Activated naive CD4-positive, alpha-beta T cell treated with anti-CD3 and anti-CD28 coated beads, Interleukin-2, amount 50 U/mL, for 24 hours (primary cell): ENCODE measurements around the gene APBA3.
A peak's percentile ranks its signal among the peaks of the same experiment; 100 is the strongest.

Experiments used
- H3K27ac Mint-ChIP-seq: one replicate; pipeline ENCODE4 v1.8.0; 2021; ENCODE audit warnings: mild to moderate bottlenecking, mixed read lengths
- H3K27me3 Mint-ChIP-seq: one replicate; pipeline ENCODE4 v1.8.0; 2021; ENCODE audit warnings: mixed read lengths
- H3K36me3 Mint-ChIP-seq: one replicate; pipeline ENCODE4 v1.8.0; 2021; ENCODE audit warnings: mixed read lengths
- H3K4me1 Mint-ChIP-seq: one replicate; pipeline ENCODE4 v1.8.0; 2021; ENCODE audit warnings: mixed read lengths
- H3K4me3 Mint-ChIP-seq: one replicate; pipeline ENCODE4 v1.8.0; 2021; ENCODE audit warnings: mild to moderate bottlenecking, mixed read lengths
- H3K9me3 Mint-ChIP-seq: one replicate; pipeline ENCODE4 v1.8.0; 2021; ENCODE audit warnings: mixed read lengths

Gene APBA3

DNA sequence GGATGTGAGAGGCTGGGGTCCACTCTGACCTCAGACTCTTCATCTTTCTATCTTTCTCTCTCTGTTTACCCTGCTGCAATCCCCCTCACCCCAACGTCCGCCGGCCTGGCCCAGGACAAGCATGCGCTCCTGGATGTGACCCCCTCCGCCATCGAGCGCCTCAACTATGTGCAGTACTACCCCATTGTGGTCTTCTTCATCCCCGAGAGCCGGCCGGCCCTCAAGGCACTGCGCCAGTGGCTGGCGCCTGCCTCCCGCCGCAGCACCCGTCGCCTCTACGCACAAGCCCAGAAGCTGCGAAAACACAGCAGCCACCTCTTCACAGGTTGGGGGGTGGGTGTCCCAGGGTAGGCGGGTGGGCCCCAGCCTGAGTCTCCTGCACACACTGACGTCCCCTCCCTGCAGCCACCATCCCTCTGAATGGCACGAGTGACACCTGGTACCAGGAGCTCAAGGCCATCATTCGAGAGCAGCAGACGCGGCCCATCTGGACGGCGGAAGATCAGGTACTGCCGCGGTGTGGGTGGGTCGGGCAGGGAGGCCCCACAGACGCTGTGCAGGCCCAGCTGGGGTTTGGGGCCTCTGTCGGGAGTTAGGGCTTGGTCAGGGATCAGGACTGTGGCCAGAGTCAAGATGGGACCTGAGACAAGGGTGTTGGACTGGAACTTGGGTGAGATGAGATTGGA lies 15.0 kb downstream of the APBA3 start:
- no peaks in the 10 kb centered on the region for H3K4me1 Mint-ChIP-seq

DNA sequence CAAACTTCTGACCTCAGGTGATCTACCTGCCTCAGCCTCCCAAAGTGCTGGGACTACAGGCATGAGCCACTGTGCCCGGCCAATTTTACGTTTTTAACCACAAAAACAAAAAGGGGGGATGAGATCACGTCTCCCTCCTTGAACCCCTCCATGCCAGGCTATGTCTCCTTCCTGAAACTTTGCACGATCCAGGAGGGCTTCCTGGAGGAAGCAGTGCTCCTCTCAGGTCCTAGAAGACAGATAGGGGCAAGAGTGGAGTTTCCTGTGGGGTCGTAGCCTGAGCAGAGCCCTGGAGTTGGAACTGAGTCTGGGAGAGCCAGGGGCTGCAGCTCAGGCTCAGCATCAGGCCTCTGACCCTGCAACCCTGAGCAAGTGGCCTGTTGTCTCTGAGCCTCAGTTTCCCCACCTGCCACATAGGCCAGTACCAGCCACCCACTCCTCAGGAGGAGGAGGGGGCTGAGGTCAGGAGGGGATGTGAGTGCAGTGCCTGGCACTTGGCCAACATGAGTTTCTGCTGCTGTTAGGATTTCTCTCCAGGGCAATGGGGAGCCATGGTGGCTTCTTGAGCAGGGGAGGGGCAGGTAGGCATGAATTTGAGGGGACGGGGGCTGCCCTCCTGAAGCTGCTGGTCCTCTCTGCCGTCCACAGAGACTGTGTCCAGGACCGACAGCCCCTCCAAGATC lies 16.0 kb downstream of the APBA3 start:
- H3K36me3 Mint-ChIP-seq, result peaks cover 6% of the 10 kb centered on the region

More for the DNA sequence above, 15.0 kb downstream of the APBA3 start:
- Mint-ChIP-seq H3K27ac (no peak overlapping the region), H3K9me3 (no peaks in the 10 kb centered on the region), H3K4me3 (no peak overlapping the region), H3K36me3 (peaks cover 8% of the 10 kb centered on the region), H3K27me3 (no peaks in the 10 kb centered on the region)

DNA sequence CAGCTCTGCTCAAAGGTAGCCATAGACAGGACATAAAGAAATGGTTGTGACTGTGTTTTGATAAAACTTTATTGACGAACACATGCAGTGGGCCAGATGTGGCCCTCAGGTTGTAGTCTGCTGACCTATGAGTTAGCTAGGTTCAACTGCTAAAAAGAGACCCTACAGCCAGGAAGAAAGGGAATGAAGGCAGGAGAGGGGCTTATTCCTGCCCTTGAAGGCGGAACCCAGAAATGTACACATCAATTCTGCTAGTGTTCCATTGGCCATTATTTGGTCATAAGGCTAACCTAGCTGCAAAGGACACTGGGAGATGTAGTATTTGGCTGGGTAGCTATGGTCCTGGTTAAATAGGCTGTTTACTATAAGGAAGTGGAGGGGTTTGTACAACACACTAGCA lies 18.0 kb downstream of the APBA3 start:
- Mint-ChIP-seq H3K36me3 (no peaks in the 10 kb centered on the region), H3K4me3 (no peak overlapping the region), H3K27me3 (no peaks in the 10 kb centered on the region), H3K27ac (no peak overlapping the region), H3K4me1 (peaks cover 13% of the 10 kb centered on the region), H3K9me3 (no peaks in the 10 kb centered on the region)

More for the DNA sequence above, 16.0 kb downstream of the APBA3 start:
- Mint-ChIP-seq H3K27ac (no peak overlapping the region), H3K27me3 (no peaks in the 10 kb centered on the region), H3K4me1 (no peaks in the 10 kb centered on the region), H3K4me3 (no peak overlapping the region), H3K9me3 (no peaks in the 10 kb centered on the region)

DNA sequence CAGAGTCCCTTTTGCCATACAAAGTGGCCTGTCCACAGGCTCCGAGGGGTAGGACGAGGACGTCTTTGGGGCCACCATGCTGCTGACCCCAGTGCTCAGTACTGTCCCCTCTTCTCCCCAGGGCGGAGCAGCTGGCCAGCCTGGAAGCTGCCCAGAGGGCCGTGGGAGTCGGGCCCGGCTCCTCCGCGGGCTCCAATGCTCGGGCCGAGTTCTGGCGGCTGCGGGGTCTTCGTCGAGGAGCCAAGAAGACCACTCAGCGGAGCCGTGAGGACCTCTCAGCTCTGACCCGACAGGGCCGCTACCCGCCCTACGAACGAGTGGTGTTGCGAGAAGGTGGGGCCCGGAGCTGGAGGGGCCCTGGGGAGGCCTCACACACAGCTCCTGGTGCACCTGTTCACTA lies 21.1 kb downstream of the APBA3 start:
- Mint-ChIP-seq H3K36me3 (peaks cover 6% of the 10 kb centered on the region), H3K9me3 (no peaks in the 10 kb centered on the region), H3K4me1 (peaks cover 26% of the 10 kb centered on the region), H3K4me3 (no peak overlapping the region), H3K27ac (no peak overlapping the region), H3K27me3 (no peaks in the 10 kb centered on the region)

DNA sequence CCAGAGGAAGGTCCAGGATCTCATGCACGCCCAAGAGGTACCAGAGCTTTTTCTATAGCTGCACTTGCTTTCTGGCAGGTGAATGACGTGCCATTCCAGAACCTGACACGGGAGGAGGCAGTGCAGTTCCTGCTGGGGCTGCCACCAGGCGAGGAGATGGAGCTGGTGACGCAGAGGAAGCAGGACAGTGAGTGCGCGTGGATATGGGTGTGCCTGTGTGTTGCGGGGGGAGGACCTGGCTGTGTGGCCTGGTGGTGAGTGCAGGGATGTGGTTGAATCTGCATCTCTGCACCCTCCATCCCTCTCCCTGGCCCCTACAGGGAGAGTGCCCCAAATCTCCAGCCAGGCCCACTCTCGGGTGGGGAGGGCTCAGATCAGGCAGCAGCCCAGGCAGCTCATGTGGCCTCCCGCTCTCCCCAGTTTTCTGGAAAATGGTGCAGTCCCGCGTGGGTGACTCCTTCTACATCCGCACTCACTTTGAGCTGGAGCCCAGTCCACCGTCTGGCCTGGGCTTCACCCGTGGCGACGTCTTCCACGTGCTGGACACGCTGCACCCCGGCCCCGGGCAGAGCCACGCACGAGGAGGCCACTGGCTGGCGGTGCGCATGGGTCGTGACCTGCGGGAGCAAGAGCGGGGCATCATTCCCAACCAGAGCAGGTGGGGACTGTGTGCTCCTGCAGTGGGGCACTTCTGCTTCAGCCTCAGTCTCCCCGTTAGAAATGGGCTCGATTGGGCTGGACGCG lies 22.8 kb downstream of the APBA3 start:
- Mint-ChIP-seq H3K27ac (peak overlapping the region; percentile 41), H3K36me3 (peaks cover 6% of the 10 kb centered on the region), H3K4me1 (peaks cover 26% of the 10 kb centered on the region), H3K4me3 (no peak overlapping the region), H3K27me3 (no peaks in the 10 kb centered on the region), H3K9me3 (no peaks in the 10 kb centered on the region)

DNA sequence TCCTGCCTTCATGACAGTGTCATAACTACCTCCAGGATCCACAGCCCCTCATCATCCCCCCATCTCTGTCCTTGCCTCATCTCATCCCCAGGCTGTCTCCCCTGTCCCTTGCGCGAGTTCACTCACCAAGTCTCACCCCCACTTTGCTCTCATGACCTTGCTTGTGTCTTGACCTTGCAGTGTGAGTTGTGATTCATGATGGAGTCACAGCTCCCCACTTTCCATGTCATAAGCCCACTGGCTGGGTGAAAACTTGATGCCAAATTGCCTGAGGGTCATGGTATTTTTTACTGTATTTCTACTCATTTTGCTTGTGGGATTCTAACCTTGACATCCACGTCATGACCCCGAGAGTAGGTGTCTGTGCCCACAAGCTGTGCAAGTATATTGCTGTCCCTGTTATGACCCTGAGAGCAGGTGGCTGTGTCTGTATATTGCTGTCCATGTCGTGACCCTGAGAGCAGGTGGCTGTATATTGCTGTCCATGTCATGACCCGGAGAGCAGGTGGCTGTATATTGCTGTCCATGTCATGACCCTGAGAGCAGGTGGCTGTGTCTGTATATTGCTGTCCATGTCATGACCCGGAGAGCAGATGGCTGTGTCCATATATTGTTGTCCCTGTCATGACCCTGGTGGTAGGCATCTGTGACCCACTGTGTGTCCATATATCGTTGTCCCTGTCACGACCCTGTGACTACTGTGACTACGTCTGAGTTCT lies 23.8 kb downstream of the APBA3 start:
- H3K36me3 Mint-ChIP-seq, result peaks cover 7% of the 10 kb centered on the region
- H3K27me3 Mint-ChIP-seq, result no peaks in the 10 kb centered on the region
- H3K4me3 Mint-ChIP-seq, result no peak overlapping the region
- no peaks in the 10 kb centered on the region for H3K9me3 Mint-ChIP-seq
- peaks cover 26% of the 10 kb centered on the region for H3K4me1 Mint-ChIP-seq
- peak overlapping the region; percentile 9 for H3K27ac Mint-ChIP-seq

DNA sequence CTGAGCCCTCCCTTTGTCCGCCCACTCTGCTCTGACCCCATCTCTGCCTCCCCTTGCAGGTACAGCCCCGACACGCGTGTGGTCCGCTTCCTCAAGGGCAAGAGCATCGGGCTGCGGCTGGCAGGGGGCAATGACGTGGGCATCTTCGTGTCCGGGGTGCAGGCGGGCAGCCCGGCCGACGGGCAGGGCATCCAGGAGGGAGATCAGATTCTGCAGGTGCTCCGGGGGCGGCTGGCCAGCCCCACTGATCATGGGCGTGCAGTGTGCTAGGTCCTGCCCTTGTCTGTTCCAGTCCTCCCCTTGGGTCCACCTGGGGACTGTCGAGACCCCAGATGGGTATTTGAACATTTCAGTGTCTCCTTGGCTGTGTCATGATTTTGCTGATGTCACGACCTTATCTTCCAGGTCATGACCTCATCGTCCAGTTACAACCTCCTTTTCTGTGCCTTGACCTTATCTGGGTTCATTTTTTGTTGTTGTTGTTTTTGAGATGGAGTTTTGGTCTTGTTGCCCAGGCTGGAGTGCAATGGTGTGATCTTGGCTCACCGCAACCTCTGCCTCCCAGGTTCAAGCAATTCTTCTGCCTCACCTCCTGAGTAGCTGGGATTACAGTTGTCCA lies 25.3 kb downstream of the APBA3 start:
- no peak overlapping the region for H3K27ac Mint-ChIP-seq
- H3K4me3 Mint-ChIP-seq, result no peak overlapping the region
- H3K4me1 Mint-ChIP-seq, result peaks cover 26% of the 10 kb centered on the region
- no peaks in the 10 kb centered on the region for H3K9me3 Mint-ChIP-seq
- peaks cover 10% of the 10 kb centered on the region for H3K36me3 Mint-ChIP-seq
- H3K27me3 Mint-ChIP-seq, result no peaks in the 10 kb centered on the region

DNA sequence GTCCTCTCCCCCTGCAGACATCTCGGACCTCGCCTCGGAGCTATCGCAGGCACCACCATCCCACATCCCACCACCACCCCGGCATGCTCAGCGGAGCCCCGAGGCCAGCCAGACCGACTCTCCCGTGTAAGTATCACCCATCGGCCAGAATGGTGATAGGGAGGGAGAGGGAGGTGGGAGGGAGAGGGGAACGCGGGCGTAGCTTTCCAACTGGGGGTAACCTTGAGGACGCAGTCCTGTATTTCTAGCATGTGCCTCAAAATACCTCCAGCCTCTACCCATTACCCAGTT lies 27.2 kb downstream of the APBA3 start:
- Mint-ChIP-seq H3K4me1 (peaks cover 20% of the 10 kb centered on the region), H3K4me3 (no peak overlapping the region), H3K27me3 (no peaks in the 10 kb centered on the region), H3K27ac (no peak overlapping the region), H3K36me3 (peaks cover 10% of the 10 kb centered on the region), H3K9me3 (no peaks in the 10 kb centered on the region)

DNA sequence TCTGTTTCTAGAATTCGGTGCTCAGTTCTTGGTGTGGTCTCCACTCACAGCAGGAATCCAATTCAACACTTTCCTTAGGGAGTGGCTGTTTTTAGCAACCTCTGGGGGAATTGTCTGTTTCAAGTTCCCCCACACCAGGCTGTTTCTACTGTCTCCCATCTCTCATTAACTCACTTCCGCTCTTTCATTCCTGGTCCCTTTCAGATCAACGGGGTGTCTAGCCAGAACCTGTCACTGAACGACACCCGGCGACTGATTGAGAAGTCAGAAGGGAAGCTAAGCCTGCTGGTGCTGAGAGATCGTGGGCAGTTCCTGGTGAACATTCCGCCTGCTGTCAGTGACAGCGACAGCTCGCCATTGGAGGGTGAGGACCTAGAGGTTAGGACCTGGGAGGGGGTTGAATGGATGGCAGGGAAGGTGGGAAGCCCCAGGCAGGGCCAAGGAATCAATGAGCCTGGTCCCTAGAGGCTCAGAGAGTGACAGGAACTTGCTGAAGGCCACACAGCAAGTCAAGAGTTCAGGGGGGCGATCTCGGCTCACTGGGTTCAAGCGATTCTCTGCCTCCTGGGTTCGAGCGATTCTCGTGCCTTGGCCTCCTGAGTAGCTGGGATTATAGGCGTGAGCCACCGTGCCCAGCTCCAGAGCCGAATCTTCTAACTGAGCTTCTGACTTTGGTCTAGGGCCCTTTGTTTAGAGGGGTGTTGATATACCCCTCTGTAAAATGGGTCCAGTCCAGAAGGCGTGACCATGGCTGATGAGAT lies 27.8 kb downstream of the APBA3 start:
- H3K4me3 Mint-ChIP-seq, result no peak overlapping the region
- H3K27me3 Mint-ChIP-seq, result no peaks in the 10 kb centered on the region
- peaks cover 11% of the 10 kb centered on the region for H3K36me3 Mint-ChIP-seq
- H3K4me1 Mint-ChIP-seq, result peaks cover 15% of the 10 kb centered on the region
- no peaks in the 10 kb centered on the region for H3K9me3 Mint-ChIP-seq
- H3K27ac Mint-ChIP-seq, result peak overlapping the region; percentile 33

DNA sequence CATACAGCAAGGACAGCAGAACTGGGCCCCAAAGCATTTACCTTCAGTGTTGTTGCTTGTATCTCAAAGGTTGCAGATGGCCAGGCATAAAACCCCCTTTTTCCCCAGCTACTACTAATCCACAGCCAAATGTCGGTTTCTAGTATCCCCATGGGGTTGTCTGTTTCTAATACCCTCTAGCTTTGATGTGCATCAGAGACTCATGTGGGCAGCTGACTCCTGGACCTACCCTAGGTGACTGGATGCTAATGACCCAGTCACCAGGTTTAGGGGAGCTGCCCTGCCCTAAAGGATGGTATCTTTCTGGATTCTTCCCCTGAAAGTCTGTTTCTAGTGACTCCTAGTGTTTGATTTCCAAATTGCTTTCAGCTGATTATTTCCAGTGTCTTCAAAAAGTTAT lies 29.4 kb downstream of the APBA3 start:
- Mint-ChIP-seq H3K36me3 (peaks cover 9% of the 10 kb centered on the region), H3K4me1 (no peaks in the 10 kb centered on the region), H3K27me3 (no peaks in the 10 kb centered on the region), H3K27ac (no peak overlapping the region), H3K4me3 (no peak overlapping the region), H3K9me3 (no peaks in the 10 kb centered on the region)

DNA sequence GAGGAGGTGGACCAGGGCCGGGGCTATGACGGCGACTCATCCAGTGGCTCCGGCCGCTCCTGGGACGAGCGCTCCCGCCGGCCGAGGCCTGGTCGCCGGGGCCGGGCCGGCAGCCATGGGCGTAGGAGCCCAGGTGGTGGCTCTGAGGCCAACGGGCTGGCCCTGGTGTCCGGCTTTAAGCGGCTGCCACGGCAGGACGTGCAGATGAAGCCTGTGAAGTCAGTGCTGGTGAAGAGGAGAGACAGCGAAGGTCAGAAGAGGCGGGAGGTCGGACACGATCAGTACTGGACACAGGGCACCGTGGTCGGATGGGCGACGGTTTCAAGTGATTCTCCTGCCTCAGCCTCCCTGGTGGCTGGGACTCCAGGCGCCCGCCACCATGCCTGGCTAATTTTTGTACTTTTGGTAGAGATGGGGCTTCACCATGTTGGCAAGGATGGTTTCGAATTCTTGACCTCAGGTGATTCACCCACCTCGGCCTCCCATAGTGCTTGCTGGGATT lies 31.0 kb downstream of the APBA3 start:
- Mint-ChIP-seq H3K9me3 (no peaks in the 10 kb centered on the region), H3K27me3 (no peaks in the 10 kb centered on the region), H3K36me3 (peaks cover 6% of the 10 kb centered on the region), H3K4me3 (no peak overlapping the region), H3K27ac (no peak overlapping the region), H3K4me1 (no peaks in the 10 kb centered on the region)

DNA sequence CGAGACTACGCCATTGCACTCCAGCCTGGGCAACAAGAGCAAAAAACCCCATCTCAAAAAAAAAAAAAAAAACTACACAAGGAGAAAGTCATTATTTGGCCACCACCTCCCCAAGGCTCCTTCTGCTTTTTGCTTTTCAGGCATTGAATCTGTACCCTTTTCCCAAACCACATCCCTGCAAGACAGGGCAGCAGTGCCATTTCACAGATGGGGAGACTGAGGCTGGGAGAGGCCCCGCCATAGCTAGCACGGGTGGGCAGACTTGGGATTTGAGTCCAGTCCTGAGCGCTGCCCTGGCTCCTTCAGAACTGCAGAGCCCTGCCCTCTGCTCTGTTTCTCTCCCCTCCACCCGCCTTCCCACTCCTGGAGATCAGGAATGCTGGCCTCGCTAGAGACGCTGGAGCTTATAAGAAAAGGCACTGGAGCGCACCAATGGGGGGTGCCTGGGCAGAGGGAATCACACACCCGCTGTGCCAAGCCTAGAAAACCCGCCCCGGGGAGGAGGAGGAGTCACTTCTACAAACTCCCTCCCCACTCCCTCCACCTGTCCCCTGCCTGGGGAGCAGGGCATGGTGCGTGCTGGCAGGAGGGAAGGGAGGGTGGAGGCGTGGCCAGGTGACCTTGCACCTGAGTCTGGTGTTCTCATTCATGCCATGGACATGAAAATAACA lies 35.7 kb downstream of the APBA3 start:
- Mint-ChIP-seq H3K9me3 (no peaks in the 10 kb centered on the region), H3K4me1 (peaks cover 27% of the 10 kb centered on the region), H3K4me3 (no peak overlapping the region), H3K36me3 (peaks cover 2% of the 10 kb centered on the region), H3K27me3 (no peaks in the 10 kb centered on the region), H3K27ac (no peak overlapping the region)

DNA sequence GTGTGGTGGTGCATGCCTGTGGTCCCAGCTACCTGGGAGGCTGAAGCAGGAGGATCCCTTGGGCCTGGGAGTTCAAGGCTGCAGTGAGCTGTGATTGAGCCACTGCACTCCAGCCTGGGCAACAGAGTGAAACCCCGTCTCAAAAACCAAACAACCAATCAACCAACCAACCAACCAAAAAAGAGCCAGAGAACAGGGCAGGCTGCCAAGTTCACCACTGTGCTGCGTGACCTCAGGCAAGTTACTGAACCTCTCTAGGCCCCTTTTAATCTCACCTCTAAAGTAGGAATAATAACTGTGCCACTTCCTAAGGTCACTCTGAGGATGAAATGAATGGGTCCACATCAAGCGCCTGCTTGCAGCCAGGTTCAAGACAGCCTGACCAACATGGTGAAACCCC lies 36.4 kb downstream of the APBA3 start:
- no peak overlapping the region for H3K27ac Mint-ChIP-seq
- H3K27me3 Mint-ChIP-seq, result no peaks in the 10 kb centered on the region
- H3K4me1 Mint-ChIP-seq, result peaks cover 29% of the 10 kb centered on the region
- no peak overlapping the region for H3K4me3 Mint-ChIP-seq
- H3K36me3 Mint-ChIP-seq, result peaks cover 2% of the 10 kb centered on the region
- no peaks in the 10 kb centered on the region for H3K9me3 Mint-ChIP-seq

DNA sequence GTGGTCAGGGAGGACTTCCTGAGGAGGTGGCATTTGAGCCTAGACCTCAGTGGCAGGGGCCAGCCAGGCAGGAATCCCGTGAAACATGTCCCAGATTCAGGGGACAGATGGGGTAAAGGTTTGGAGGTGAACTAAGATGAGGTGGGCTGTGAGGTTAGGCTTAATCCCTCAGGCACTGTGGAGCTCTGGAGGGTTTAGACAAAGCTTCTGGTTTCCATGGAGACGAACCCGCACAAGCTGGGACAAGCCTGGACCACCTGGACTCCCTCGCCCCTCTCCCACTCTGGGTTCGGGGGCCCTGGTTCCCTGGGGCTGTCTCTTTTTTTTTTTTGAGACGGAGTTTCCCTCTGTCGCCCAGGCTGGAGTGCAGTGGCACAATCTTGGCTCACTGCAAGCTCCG lies 37.6 kb downstream of the APBA3 start:
- Mint-ChIP-seq H3K4me1 (peaks cover 34% of the 10 kb centered on the region), H3K9me3 (no peaks in the 10 kb centered on the region), H3K27me3 (no peaks in the 10 kb centered on the region), H3K27ac (no peak overlapping the region), H3K36me3 (no peaks in the 10 kb centered on the region), H3K4me3 (no peak overlapping the region)
